ENCODE measurements around the gene NRN1. TPM values are rescaled to one million over a fixed set of nuclear protein-coding genes. Genes with fewer than 3 reads are reported as not detected.

Gene NRN1
- total RNA-seq (2022) (not detected in 2 replicates), Bru-seq, nascent RNA (percentile 11 among the genes with signal in this experiment), BruChase-seq, experiment 1, labeled RNA remaining after a 6-hour chase (not detected), BruChase-seq, experiment 2, labeled RNA remaining after a 2-hour chase (percentile 8 among the genes with signal in this experiment)
- long read RNA-seq, result 0 reads

- Mint-ChIP-seq H3K9me3 (ENCODE audit: low read depth, unreplicated experiment) (no peaks in the 10 kb centered on the region), H3K4me3 (ENCODE audit: low read depth, unreplicated experiment) (no peak within 1 kb of the TSS), H3K27ac (ENCODE audit: unreplicated experiment) (no peak within 1 kb of the TSS), H3K36me3 (ENCODE audit: insufficient read depth, unreplicated experiment) (peaks cover 12% of the 10 kb centered on the region), H3K27me3 (ENCODE audit: unreplicated experiment) (no peaks in the 10 kb centered on the region), H3K4me1 (ENCODE audit: low read depth, unreplicated experiment) (no peaks in the 10 kb centered on the region)
- BruUV-seq (replicated peaks), result no TSS peak
- TF ChIP-seq CTCF (IDR thresholded peaks at IDR 0.05; ENCODE audit: unreplicated experiment), result no peak
- no peak for DNase-seq
- intact Hi-C loops (cut with micrococcal nuclease; ENCODE audit: unreplicated experiment), result no loop called here
- CTCF ChIA-PET, result no interaction called here
Observed at GRCh38 chr6:6006428-6007365, at the start of gene NRN1. NRN1 (minus strand) TSS chr6:6006925; CDS start chr6:6006749, 176 bp downstream.

- H3K27ac Mint-ChIP-seq (ENCODE audit: unreplicated experiment), result no peak overlapping the region
- no peaks in the 10 kb centered on the region for H3K9me3 Mint-ChIP-seq (ENCODE audit: low read depth, unreplicated experiment)
- H3K36me3 Mint-ChIP-seq (ENCODE audit: insufficient read depth, unreplicated experiment), result no peaks in the 10 kb centered on the region
- no peak overlapping the region for H3K4me3 Mint-ChIP-seq (ENCODE audit: low read depth, unreplicated experiment)
- H3K4me1 Mint-ChIP-seq (ENCODE audit: low read depth, unreplicated experiment), result no peaks in the 10 kb centered on the region
- no TSS peak for BruUV-seq (replicated peaks)
- intact Hi-C loops (cut with micrococcal nuclease; ENCODE audit: unreplicated experiment), result no loop called here
- peaks cover 15% of the 10 kb centered on the region for H3K27me3 Mint-ChIP-seq (ENCODE audit: unreplicated experiment)
- no peak for TF ChIP-seq CTCF (IDR thresholded peaks at IDR 0.05; ENCODE audit: unreplicated experiment)
- CTCF ChIA-PET, result no interaction called here
- DNase-seq, result no peak
Observed at GRCh38 chr6:6052216-6052615, 45.5 kb upstream of the NRN1 start.

GRCh38 chr6:6046716-6047115, 40.0 kb upstream of the NRN1 start:
- CTCF ChIA-PET, result no interaction called here
- Mint-ChIP-seq H3K9me3 (ENCODE audit: low read depth, unreplicated experiment) (peaks cover 10% of the 10 kb centered on the region), H3K4me3 (ENCODE audit: low read depth, unreplicated experiment) (no peak overlapping the region), H3K27ac (ENCODE audit: unreplicated experiment) (no peak overlapping the region), H3K36me3 (ENCODE audit: insufficient read depth, unreplicated experiment) (no peaks in the 10 kb centered on the region), H3K4me1 (ENCODE audit: low read depth, unreplicated experiment) (no peaks in the 10 kb centered on the region), H3K27me3 (ENCODE audit: unreplicated experiment) (no peaks in the 10 kb centered on the region)
- no TSS peak for BruUV-seq (replicated peaks)
- intact Hi-C loops (cut with micrococcal nuclease; ENCODE audit: unreplicated experiment), result no loop called here
- no peak for DNase-seq
- TF ChIP-seq CTCF (IDR thresholded peaks at IDR 0.05; ENCODE audit: unreplicated experiment), result no peak

GRCh38 chr6:6039946-6040509, 33.3 kb upstream of the NRN1 start:
- DNase-seq, result no peak
- no peaks in the 10 kb centered on the region for H3K36me3 Mint-ChIP-seq (ENCODE audit: insufficient read depth, unreplicated experiment)
- no peaks in the 10 kb centered on the region for H3K27me3 Mint-ChIP-seq (ENCODE audit: unreplicated experiment)
- CTCF ChIA-PET, result no interaction called here
- no peaks in the 10 kb centered on the region for H3K4me1 Mint-ChIP-seq (ENCODE audit: low read depth, unreplicated experiment)
- peaks cover 6% of the 10 kb centered on the region for H3K9me3 Mint-ChIP-seq (ENCODE audit: low read depth, unreplicated experiment)
- no peak for TF ChIP-seq CTCF (IDR thresholded peaks at IDR 0.05; ENCODE audit: unreplicated experiment)
- intact Hi-C loops (cut with micrococcal nuclease; ENCODE audit: unreplicated experiment), result no loop called here
- BruUV-seq (replicated peaks), result no TSS peak
- no peak overlapping the region for H3K27ac Mint-ChIP-seq (ENCODE audit: unreplicated experiment)
- no peak overlapping the region for H3K4me3 Mint-ChIP-seq (ENCODE audit: low read depth, unreplicated experiment)

Data from Calu3 (cell line).